Thyroid gland (tissue), 4 donors: ENCODE measurements around the gene PTPRN2. TPM values are rescaled to one million over a fixed set of nuclear protein-coding genes. Genes with fewer than 3 reads are reported as not detected.

Experiments used
- DNase-seq, 2 donors: peaks; one replicate each; pipeline ENCODE4 v3.0.0-alpha.2; 2019
- H3K27ac ChIP-seq, 3 donors: fragments of 200-600 bp; sonication (generic); 1 replicate in 2 of 3; 2 replicates in 1 of 3; pipeline ENCODE4 v1.5.1; 2016 to 2019; ENCODE audit warnings: mild to moderate bottlenecking in 1 of 3, moderate library complexity in 1 of 3
- H3K27me3 ChIP-seq: fragments of 200-600 bp; sonication (generic); one replicate; pipeline ENCODE4 v1.5.1; 2019
- H3K36me3 ChIP-seq, 2 donors: fragments of 200-600 bp; sonication (generic); one replicate each; pipeline ENCODE4 v1.5.1; 2016 to 2019
- H3K4me1 ChIP-seq, 2 donors: fragments of 200-600 bp; sonication (generic); one replicate each; pipeline ENCODE4 v1.5.1; 2017 to 2019
- H3K4me3 ChIP-seq, 3 donors: fragments of 200-600 bp; sonication (generic); replicated peaks in 1 of 3; 1 replicate in 2 of 3; 2 replicates in 1 of 3; pipeline ENCODE4 v1.5.1; 2016; ENCODE audit warnings: mild to moderate bottlenecking in 1 of 3
- H3K9me3 ChIP-seq: fragments of 200-600 bp; sonication (generic); one replicate; pipeline ENCODE4 v1.5.1; 2017
- CTCF ChIP-seq, 6 experiments: fragments of 200-600 bp in 3 of 6; fragments of 450-650 bp in 3 of 6; sonication (generic) in 3 of 6; IDR thresholded peaks; one replicate each; pipeline ENCODE4 v1.5.1; 2016 to 2019; ENCODE audit warnings: antibody characterized with exemption in 6 of 6, mild to moderate bottlenecking in 2 of 6, inconsistent platforms in 1 of 6, moderate library complexity in 1 of 6
- POLR2A ChIP-seq, 2 donors: fragments of 450-650 bp; IDR thresholded peaks; one replicate each; pipeline ENCODE4 v1.6.1; 2017; ENCODE audit warnings: antibody characterized with exemption in 2 of 2, mild to moderate bottlenecking in 2 of 2, moderate library complexity in 1 of 2
- WGBS, 2 donors: methylation state at CpG; one replicate each; pipeline ENCODE4 v1.1.5; 2017; 5-methylcytosine and 5-hydroxymethylcytosine counted together
- intact Hi-C: fragments of 100-400 bp; cut with DNase I; formaldehyde crosslinking; loops from one replicate; pipeline ENCODE4 v1.15.1; 2023
- total RNA-seq, 4 donors: library from RNA; depleted of rRNA; stranded (reverse); fragments of >200 nt; gene quantifications; one replicate each; pipeline ENCODE4 v1.2.3, GENCODE V29; 2016

PTPRN2 gene
- total RNA-seq, 4 donors from 2014 or later, result 4.2 to 9.9 (median 7.7) TPM

GRCh38 chr7:158329014-158329610, 258.5 kb downstream of the PTPRN2 start:
- Histone ChIP-seq H3K4me3 (no peak overlapping the region), H3K27ac (no peak overlapping the region), H3K9me3 (no peaks in the 10 kb centered on the region), H3K4me1 (no peaks in the 10 kb centered on the region), H3K27me3 (no peaks in the 10 kb centered on the region), H3K36me3 (no peaks in the 10 kb centered on the region)
- no peak for TF ChIP-seq POLR2A (IDR thresholded peaks at IDR 0.05)
- no peak for TF ChIP-seq CTCF (IDR thresholded peaks at IDR 0.05)
- 80 to 85% methylated on average over 15 to 26 of the region's 28 CpGs for WGBS, 2 donors
- intact Hi-C loops, result no loop called here
- DNase-seq, result no peak

GRCh38 chr7:158328376-158329013, 259.1 kb downstream of the PTPRN2 start:
- no peak for TF ChIP-seq POLR2A (IDR thresholded peaks at IDR 0.05)
- TF ChIP-seq CTCF (IDR thresholded peaks at IDR 0.05), result no peak
- Histone ChIP-seq H3K4me1 (no peaks in the 10 kb centered on the region), H3K36me3 (no peaks in the 10 kb centered on the region), H3K9me3 (no peaks in the 10 kb centered on the region), H3K27ac (no peak overlapping the region), H3K4me3 (no peak overlapping the region), H3K27me3 (no peaks in the 10 kb centered on the region)
- 71 to 83% methylated on average over 8 to 11 of the region's 16 CpGs for WGBS, 2 donors
- DNase-seq, result no peak
- intact Hi-C loops, result no loop called here

GRCh38 chr7:158327571-158328180, 259.9 kb downstream of the PTPRN2 start:
- no peak for DNase-seq
- 43 to 51% methylated on average over 3 to 5 of the region's 5 CpGs for WGBS, 2 donors
- no peak overlapping the region for H3K4me3 ChIP-seq
- no peaks in the 10 kb centered on the region for H3K9me3 ChIP-seq
- intact Hi-C loops, result no loop called here
- H3K27me3 ChIP-seq, result no peaks in the 10 kb centered on the region
- no peak overlapping the region for H3K27ac ChIP-seq
- H3K36me3 ChIP-seq, result no peaks in the 10 kb centered on the region
- no peaks in the 10 kb centered on the region for H3K4me1 ChIP-seq
- TF ChIP-seq POLR2A (IDR thresholded peaks at IDR 0.05), result no peak
- TF ChIP-seq CTCF (IDR thresholded peaks at IDR 0.05), result no peak

- H3K4me3 ChIP-seq, result no peak overlapping the region
- TF ChIP-seq CTCF (IDR thresholded peaks at IDR 0.05), result no peak
- TF ChIP-seq POLR2A (IDR thresholded peaks at IDR 0.05), result no peak
- H3K27me3 ChIP-seq, result no peaks in the 10 kb centered on the region
- intact Hi-C loops, result no loop called here
- no peaks in the 10 kb centered on the region for H3K4me1 ChIP-seq
- WGBS, 2 donors, result 87 to 88% methylated on average over 4 of the region's 4 CpGs
- no peaks in the 10 kb centered on the region for H3K9me3 ChIP-seq
- DNase-seq, result no peak
- no peaks in the 10 kb centered on the region for H3K36me3 ChIP-seq
- H3K27ac ChIP-seq, result no peak overlapping the region
Observed at GRCh38 chr7:158327012-158327411, 260.6 kb downstream of the PTPRN2 start.
